NCI-H345 (cell line): ENCODE data around the gene NRXN3.
"Not testable (repeated sequence)": the region's sequence is repeated elsewhere in the genome, so short reads cannot be mapped to it uniquely, and the experiment has no call there.

ENCODE experiments used
- DNase-seq: peaks from one replicate; lab custom pipeline; 2025; lab: John Stamatoyannopoulos, UW

NRXN3 gene

GRCh38 chr14:78486081-78486480, 315.9 kb downstream of the NRXN3 start:
- no peak for DNase-seq

- no peak for DNase-seq
Observed at GRCh38 chr14:78486621-78487020, 316.4 kb downstream of the NRXN3 start.

- not testable (repeated sequence) for DNase-seq
Observed at GRCh38 chr14:78487573-78487972, 317.4 kb downstream of the NRXN3 start.

- DNase-seq = no peak
Observed at GRCh38 chr14:78488938-78489337, 318.8 kb downstream of the NRXN3 start.

GRCh38 chr14:78491048-78491447, 320.9 kb downstream of the NRXN3 start:
- no peak for DNase-seq

- no peak for DNase-seq
Observed at GRCh38 chr14:78498062-78498595, 328.0 kb downstream of the NRXN3 start.

GRCh38 chr14:78501909-78502308, 331.7 kb downstream of the NRXN3 start:
- DNase-seq = no peak

- no peak for DNase-seq
Observed at GRCh38 chr14:78508023-78508422, 337.9 kb downstream of the NRXN3 start.

- no peak for DNase-seq
Observed at GRCh38 chr14:78509516-78509915, 339.3 kb downstream of the NRXN3 start.

- no peak for DNase-seq
Observed at GRCh38 chr14:78512021-78512420, 341.8 kb downstream of the NRXN3 start.

GRCh38 chr14:78519863-78520262, 349.7 kb downstream of the NRXN3 start:
- DNase-seq = no peak

GRCh38 chr14:78524196-78524595, 354.0 kb downstream of the NRXN3 start:
- DNase-seq = no peak

GRCh38 chr14:78524766-78525165, 354.6 kb downstream of the NRXN3 start:
- DNase-seq = no peak

GRCh38 chr14:78530078-78530477, 359.9 kb downstream of the NRXN3 start:
- no peak for DNase-seq

- DNase-seq = no peak
Observed at GRCh38 chr14:78534141-78534540, 364.0 kb downstream of the NRXN3 start.

GRCh38 chr14:78535041-78535440, 364.9 kb downstream of the NRXN3 start:
- no peak for DNase-seq

- not testable (repeated sequence) for DNase-seq
Observed at GRCh38 chr14:78541788-78542187, 371.6 kb downstream of the NRXN3 start.

- DNase-seq = no peak
Observed at GRCh38 chr14:78543433-78543832, 373.3 kb downstream of the NRXN3 start.

- no peak for DNase-seq
Observed at GRCh38 chr14:78561074-78561473, 390.9 kb downstream of the NRXN3 start.

- DNase-seq = peak; percentile 70
Observed at GRCh38 chr14:78566026-78566858, 396.1 kb downstream of the NRXN3 start.

GRCh38 chr14:78566859-78567172, 396.6 kb downstream of the NRXN3 start:
- no peak for DNase-seq

- DNase-seq = no peak
Observed at GRCh38 chr14:78567343-78567742, 397.2 kb downstream of the NRXN3 start.

- DNase-seq = not testable (repeated sequence)
Observed at GRCh38 chr14:78573736-78574135, 403.6 kb downstream of the NRXN3 start.
